HCT116 (cell line): ENCODE results near the gene LHFPL6. TPM values are rescaled to one million over a fixed set of nuclear protein-coding genes. Genes with fewer than 3 reads are reported as not detected.

Experiments used
- ELF1 ChIP-seq: IDR thresholded peaks from 2 replicates; pipeline ENCODE4 v1.6.1; 2012; ENCODE audit warnings: low read depth, borderline replicate concordance
- SIN3A ChIP-seq: IDR thresholded peaks from 2 replicates; pipeline ENCODE4 v1.6.1; 2012; ENCODE audit warnings: low read depth
- SRF ChIP-seq: IDR thresholded peaks from 2 replicates; pipeline ENCODE4 v1.6.1; 2012; ENCODE audit warnings: low read depth
- ZFX ChIP-seq: fragments of 450-650 bp; IDR thresholded peaks from 2 replicates; pipeline ENCODE4 v1.6.1; 2017
- total RNA-seq: library from RNA; stranded (reverse); gene quantifications from one replicate; pipeline ENCODE4 v1.2.1, GENCODE V29; 2021; ENCODE audit not compliant: unreplicated experiment
- TF ChIP-seq, protein P1 (sequence below): IDR thresholded peaks from 2 replicates; pipeline ENCODE4 v1.6.1; 2012; ENCODE audit warnings: low read depth
- TF ChIP-seq, protein P2 (sequence below): IDR thresholded peaks from 2 replicates; pipeline ENCODE4 v1.6.1; 2011; ENCODE audit warnings: mild to moderate bottlenecking, low read length, moderate library complexity; ENCODE audit not compliant: insufficient replicate concordance; ENCODE audit errors: extremely low read depth

Gene LHFPL6
- total RNA-seq, 1 experiment from 2014 or later: 0.22 TPM

DNA sequence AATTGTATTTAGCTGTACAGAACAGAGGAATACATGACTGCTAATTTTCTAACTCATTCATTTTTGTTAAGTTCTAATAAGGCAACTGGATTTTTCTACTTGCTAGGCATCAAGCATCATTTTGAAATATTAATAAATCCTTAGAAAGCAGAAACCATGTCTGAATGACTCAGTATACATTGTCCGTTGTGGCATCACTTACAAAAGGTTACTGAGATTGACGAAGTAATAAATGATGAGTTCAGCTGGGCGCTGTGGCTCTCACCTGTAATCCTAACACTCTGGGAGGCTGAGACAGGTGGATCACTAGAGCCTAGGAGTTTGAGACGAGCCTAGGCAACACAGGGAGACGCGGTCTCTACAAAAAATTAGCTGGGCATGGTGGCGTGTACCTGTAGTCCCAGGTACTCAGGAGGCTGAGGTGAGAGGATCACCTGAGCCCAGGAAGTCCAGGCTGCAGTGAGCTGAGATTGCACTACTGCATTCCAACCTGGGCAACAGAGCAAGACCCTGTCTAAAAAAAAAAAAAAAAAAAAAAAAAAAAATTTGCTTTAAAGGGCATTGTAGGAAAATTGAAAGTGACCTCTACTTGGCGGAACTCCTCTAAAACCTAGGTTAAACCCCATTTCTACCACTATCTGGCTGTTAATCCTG, 36.6 kb downstream of the LHFPL6 start (continued):
- TF ChIP-seq, protein P1, sequence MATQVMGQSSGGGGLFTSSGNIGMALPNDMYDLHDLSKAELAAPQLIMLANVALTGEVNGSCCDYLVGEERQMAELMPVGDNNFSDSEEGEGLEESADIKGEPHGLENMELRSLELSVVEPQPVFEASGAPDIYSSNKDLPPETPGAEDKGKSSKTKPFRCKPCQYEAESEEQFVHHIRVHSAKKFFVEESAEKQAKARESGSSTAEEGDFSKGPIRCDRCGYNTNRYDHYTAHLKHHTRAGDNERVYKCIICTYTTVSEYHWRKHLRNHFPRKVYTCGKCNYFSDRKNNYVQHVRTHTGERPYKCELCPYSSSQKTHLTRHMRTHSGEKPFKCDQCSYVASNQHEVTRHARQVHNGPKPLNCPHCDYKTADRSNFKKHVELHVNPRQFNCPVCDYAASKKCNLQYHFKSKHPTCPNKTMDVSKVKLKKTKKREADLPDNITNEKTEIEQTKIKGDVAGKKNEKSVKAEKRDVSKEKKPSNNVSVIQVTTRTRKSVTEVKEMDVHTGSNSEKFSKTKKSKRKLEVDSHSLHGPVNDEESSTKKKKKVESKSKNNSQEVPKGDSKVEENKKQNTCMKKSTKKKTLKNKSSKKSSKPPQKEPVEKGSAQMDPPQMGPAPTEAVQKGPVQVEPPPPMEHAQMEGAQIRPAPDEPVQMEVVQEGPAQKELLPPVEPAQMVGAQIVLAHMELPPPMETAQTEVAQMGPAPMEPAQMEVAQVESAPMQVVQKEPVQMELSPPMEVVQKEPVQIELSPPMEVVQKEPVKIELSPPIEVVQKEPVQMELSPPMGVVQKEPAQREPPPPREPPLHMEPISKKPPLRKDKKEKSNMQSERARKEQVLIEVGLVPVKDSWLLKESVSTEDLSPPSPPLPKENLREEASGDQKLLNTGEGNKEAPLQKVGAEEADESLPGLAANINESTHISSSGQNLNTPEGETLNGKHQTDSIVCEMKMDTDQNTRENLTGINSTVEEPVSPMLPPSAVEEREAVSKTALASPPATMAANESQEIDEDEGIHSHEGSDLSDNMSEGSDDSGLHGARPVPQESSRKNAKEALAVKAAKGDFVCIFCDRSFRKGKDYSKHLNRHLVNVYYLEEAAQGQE: no peak
- no peak for TF ChIP-seq ELF1
- TF ChIP-seq, protein P2, sequence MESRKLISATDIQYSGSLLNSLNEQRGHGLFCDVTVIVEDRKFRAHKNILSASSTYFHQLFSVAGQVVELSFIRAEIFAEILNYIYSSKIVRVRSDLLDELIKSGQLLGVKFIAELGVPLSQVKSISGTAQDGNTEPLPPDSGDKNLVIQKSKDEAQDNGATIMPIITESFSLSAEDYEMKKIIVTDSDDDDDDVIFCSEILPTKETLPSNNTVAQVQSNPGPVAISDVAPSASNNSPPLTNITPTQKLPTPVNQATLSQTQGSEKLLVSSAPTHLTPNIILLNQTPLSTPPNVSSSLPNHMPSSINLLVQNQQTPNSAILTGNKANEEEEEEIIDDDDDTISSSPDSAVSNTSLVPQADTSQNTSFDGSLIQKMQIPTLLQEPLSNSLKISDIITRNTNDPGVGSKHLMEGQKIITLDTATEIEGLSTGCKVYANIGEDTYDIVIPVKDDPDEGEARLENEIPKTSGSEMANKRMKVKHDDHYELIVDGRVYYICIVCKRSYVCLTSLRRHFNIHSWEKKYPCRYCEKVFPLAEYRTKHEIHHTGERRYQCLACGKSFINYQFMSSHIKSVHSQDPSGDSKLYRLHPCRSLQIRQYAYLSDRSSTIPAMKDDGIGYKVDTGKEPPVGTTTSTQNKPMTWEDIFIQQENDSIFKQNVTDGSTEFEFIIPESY: no peak
- TF ChIP-seq ZFX: no peak
- no peak for TF ChIP-seq SRF
- no peak for TF ChIP-seq SIN3A
